ENCODE data around the gene NHSL2. TPM values are rescaled to one million over a fixed set of nuclear protein-coding genes. Genes with fewer than 3 reads are reported as not detected.

The NHSL2 gene
- total RNA-seq, 1 donor from 2014 or later = 13.0 TPM

- Histone ChIP-seq H3K27me3 (ENCODE audit: insufficient read depth, low read length) (no peaks in the 10 kb centered on the region), H4K20me1 (ENCODE audit: insufficient read depth, low read length) (no peaks in the 10 kb centered on the region)
- TF ChIP-seq EZH2 (IDR thresholded peaks at IDR 0.05; ENCODE audit: insufficient read depth, low read length) (no peak), CTCF (IDR thresholded peaks at IDR 0.05; ENCODE audit: insufficient read depth, low read depth, low read length) (no peak)
Measured at GRCh38 chrX:72117636-72118210, 207.1 kb downstream of the NHSL2 start.

GRCh38 chrX:72120837-72121236, 210.2 kb downstream of the NHSL2 start:
- no peaks in the 10 kb centered on the region for H3K79me2 ChIP-seq (ENCODE audit: insufficient read depth, low read length)
- FAIRE-seq = peak; percentile 59
- H3K27me3 ChIP-seq (ENCODE audit: insufficient read depth, low read length) = no peaks in the 10 kb centered on the region
- H3K4me2 ChIP-seq (ENCODE audit: low read length) = peak overlapping the region; percentile 71
- H3K27me3 Mint-ChIP-seq (ENCODE audit: low read depth, unreplicated experiment) = no peaks in the 10 kb centered on the region
- TF ChIP-seq CTCF (IDR thresholded peaks at IDR 0.05; ENCODE audit: insufficient read depth, low read depth, low read length) = no peak
- TF ChIP-seq EZH2 (IDR thresholded peaks at IDR 0.05; ENCODE audit: insufficient read depth, low read length) = no peak
- no peak overlapping the region for H3K27ac Mint-ChIP-seq (ENCODE audit: unreplicated experiment)
- no peak overlapping the region for H3K27ac ChIP-seq (ENCODE audit: low read depth, low read length)
- no peak overlapping the region for H2AFZ ChIP-seq (ENCODE audit: low read depth, low read length)
- H3K36me3 Mint-ChIP-seq (ENCODE audit: low read depth, unreplicated experiment) = no peaks in the 10 kb centered on the region
- peaks cover 23% of the 10 kb centered on the region for H3K4me1 ChIP-seq (ENCODE audit: insufficient read depth, low read length)
- H3K9ac ChIP-seq (ENCODE audit: low read length) = no peak overlapping the region
- no peaks in the 10 kb centered on the region for H3K36me3 ChIP-seq (ENCODE audit: insufficient read depth, low read length)
- H3K9me3 ChIP-seq (ENCODE audit: insufficient read depth, low read depth, low read length) = no peaks in the 10 kb centered on the region
- DNase-seq (ENCODE audit: low read depth) = peak; percentile 8
- H3K9me3 Mint-ChIP-seq (ENCODE audit: unreplicated experiment) = no peaks in the 10 kb centered on the region
- H3K4me3 ChIP-seq (ENCODE audit: insufficient read depth, low read depth, low read length) = no peak overlapping the region
- H4K20me1 ChIP-seq (ENCODE audit: insufficient read depth, low read length) = no peaks in the 10 kb centered on the region
- peaks cover 11% of the 10 kb centered on the region for H3K4me1 Mint-ChIP-seq (ENCODE audit: low read depth, unreplicated experiment)
- no peak overlapping the region for H3K4me3 Mint-ChIP-seq (ENCODE audit: unreplicated experiment)

More at GRCh38 chrX:72117636-72118210, 207.1 kb downstream of the NHSL2 start:
- Histone ChIP-seq H3K9ac (ENCODE audit: low read length) (no peak overlapping the region), H3K79me2 (ENCODE audit: insufficient read depth, low read length) (no peaks in the 10 kb centered on the region), H3K4me2 (ENCODE audit: low read length) (no peak overlapping the region), H2AFZ (ENCODE audit: low read depth, low read length) (no peak overlapping the region), H3K27ac (ENCODE audit: low read depth, low read length) (no peak overlapping the region), H3K4me1 (ENCODE audit: insufficient read depth, low read length) (peaks cover 13% of the 10 kb centered on the region), H3K36me3 (ENCODE audit: insufficient read depth, low read length) (no peaks in the 10 kb centered on the region), H3K9me3 (ENCODE audit: insufficient read depth, low read depth, low read length) (no peaks in the 10 kb centered on the region), H3K4me3 (ENCODE audit: insufficient read depth, low read depth, low read length) (no peak overlapping the region)
- Mint-ChIP-seq H3K27me3 (ENCODE audit: low read depth, unreplicated experiment) (no peaks in the 10 kb centered on the region), H3K4me3 (ENCODE audit: unreplicated experiment) (no peak overlapping the region), H3K9me3 (ENCODE audit: unreplicated experiment) (no peaks in the 10 kb centered on the region), H3K36me3 (ENCODE audit: low read depth, unreplicated experiment) (no peaks in the 10 kb centered on the region), H3K27ac (ENCODE audit: unreplicated experiment) (no peak overlapping the region), H3K4me1 (ENCODE audit: low read depth, unreplicated experiment) (no peaks in the 10 kb centered on the region)
- FAIRE-seq (peak; percentile 37), DNase-seq (ENCODE audit: low read depth) (no peak)

GRCh38 chrX:72121383-72121782, 210.7 kb downstream of the NHSL2 start:
- Histone ChIP-seq H4K20me1 (ENCODE audit: insufficient read depth, low read length) (no peaks in the 10 kb centered on the region), H3K79me2 (ENCODE audit: insufficient read depth, low read length) (no peaks in the 10 kb centered on the region), H3K4me2 (ENCODE audit: low read length) (peak overlapping the region; percentile 71), H3K4me3 (ENCODE audit: insufficient read depth, low read depth, low read length) (no peak overlapping the region), H3K9ac (ENCODE audit: low read length) (no peak overlapping the region), H3K27me3 (ENCODE audit: insufficient read depth, low read length) (no peaks in the 10 kb centered on the region), H3K36me3 (ENCODE audit: insufficient read depth, low read length) (no peaks in the 10 kb centered on the region), H3K9me3 (ENCODE audit: insufficient read depth, low read depth, low read length) (no peaks in the 10 kb centered on the region), H2AFZ (ENCODE audit: low read depth, low read length) (no peak overlapping the region), H3K27ac (ENCODE audit: low read depth, low read length) (no peak overlapping the region), H3K4me1 (ENCODE audit: insufficient read depth, low read length) (peaks cover 28% of the 10 kb centered on the region)
- peak; percentile 92 for FAIRE-seq
- Mint-ChIP-seq H3K27ac (ENCODE audit: unreplicated experiment) (no peak overlapping the region), H3K9me3 (ENCODE audit: unreplicated experiment) (no peaks in the 10 kb centered on the region), H3K36me3 (ENCODE audit: low read depth, unreplicated experiment) (no peaks in the 10 kb centered on the region), H3K4me3 (ENCODE audit: unreplicated experiment) (no peak overlapping the region), H3K27me3 (ENCODE audit: low read depth, unreplicated experiment) (no peaks in the 10 kb centered on the region), H3K4me1 (ENCODE audit: low read depth, unreplicated experiment) (peaks cover 13% of the 10 kb centered on the region)
- no peak for TF ChIP-seq EZH2 (IDR thresholded peaks at IDR 0.05; ENCODE audit: insufficient read depth, low read length)
- no peak for TF ChIP-seq CTCF (IDR thresholded peaks at IDR 0.05; ENCODE audit: insufficient read depth, low read depth, low read length)
- DNase-seq (ENCODE audit: low read depth) = peak; percentile 77
